ENCODE results near the gene ADAMTS4. TPM values are rescaled to one million over a fixed set of nuclear protein-coding genes. Genes with fewer than 3 reads are reported as not detected.

The ADAMTS4 gene
- polyA plus RNA-seq, 4 donors, result 0.72 to 1.6 (median 1.1) TPM

DNA sequence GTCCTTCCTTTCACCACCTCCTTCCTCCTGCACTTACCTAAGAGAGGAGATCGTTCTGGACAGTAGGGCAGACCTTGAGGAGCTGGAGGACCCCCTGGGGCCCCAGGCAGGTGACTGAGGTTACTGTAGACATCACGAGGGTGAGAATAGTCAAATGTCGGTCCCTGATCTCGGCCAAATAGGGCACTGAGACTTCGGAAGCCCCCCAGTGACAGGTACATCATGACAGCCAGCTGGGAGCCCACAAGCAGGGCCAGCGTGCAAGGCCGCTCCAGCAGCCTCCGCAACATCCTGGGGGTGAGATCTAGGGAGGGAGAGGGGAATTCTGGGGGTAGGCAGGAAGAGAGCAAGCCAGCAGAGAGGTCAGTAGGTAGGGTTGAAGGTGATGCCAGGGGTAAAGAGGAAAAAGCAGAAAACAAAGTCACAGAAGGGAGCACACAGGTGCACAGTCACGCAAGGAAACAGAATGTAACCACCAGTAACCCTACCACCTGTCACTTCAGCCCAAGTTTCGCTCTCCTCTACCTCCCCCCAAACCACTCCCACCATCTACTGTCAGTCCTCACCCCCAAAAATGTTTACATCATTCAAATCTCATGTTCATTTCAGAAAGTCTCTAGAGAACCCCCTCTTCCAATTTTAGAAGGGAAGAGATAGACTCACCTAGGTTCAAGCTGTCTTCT is 22.9 kb downstream of the ADAMTS4 start:
- no peak for DNase-seq (ENCODE audit: low read depth in 4 of 4, low spot score in 2 of 4)

DNA sequence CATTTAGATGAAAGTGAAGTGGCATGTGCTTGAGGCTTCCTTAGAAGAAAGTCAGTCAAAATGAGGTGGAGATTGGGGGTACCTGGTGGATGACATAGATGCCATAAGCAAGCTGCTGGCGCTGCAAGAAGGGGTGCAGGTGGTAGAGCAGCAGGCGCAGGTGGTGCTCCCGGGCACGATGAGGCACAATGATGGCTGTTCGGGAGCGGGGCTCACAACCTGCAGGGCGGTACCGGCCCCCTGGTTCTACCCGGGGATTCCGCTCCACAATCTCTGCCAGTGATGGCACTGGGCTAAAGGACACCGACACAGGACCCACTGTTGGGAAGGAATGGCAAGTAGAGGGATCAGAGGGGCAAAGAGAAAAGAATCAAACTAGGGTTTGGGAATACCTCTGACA is 23.9 kb downstream of the ADAMTS4 start:
- no peak for DNase-seq (ENCODE audit: low read depth in 4 of 4, low spot score in 2 of 4)

DNA sequence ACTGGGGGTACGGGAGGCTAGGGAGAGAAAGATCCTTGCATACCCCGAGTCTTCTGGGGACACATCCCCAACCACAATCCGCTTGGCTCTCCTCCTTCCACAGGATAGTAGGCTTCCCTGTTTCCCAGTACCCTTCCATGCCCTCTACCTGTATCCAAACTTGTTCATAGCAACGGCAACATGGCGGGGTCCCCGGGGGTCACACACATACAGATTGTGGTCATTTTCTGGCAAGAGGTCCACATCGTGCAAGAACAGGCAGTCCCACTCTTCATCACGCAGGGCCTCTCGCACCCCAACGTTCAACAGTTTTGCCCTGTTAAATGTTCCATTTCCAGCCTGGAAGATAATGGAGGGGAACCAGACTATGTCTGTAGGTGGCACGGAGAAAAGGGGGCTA is 25.1 kb downstream of the ADAMTS4 start:
- no peak for DNase-seq (ENCODE audit: low read depth in 4 of 4, low spot score in 2 of 4)

DNA sequence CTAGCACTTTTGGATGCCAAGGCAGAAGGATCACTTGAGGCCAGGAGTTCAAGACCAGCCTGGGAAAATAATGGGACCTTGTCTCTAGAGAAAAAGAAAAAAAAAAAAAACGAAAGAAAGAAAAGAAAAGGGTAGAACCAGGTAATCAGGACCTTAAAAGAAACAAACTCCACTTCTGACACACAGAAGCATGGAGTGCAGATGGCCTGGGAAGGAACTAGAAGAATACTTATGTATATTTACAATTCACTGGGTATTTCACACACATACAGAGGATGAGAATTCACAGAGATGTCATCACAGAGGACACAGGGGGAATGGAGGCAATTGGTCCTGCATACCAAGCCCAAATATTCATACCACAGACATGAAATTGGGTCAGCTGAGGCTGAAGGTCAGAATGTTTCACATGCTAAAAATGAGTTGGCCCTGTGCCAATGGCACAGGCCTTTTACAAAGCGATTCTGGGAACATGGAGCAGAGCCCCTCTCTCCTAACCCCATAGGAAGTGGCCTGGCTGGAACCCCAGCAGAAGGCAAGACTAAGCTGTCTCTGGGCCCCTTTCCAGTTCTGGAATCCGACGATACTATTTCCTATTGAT is 26.0 kb downstream of the ADAMTS4 start:
- DNase-seq (ENCODE audit: low read depth in 4 of 4, low spot score in 2 of 4), result no peak

DNA sequence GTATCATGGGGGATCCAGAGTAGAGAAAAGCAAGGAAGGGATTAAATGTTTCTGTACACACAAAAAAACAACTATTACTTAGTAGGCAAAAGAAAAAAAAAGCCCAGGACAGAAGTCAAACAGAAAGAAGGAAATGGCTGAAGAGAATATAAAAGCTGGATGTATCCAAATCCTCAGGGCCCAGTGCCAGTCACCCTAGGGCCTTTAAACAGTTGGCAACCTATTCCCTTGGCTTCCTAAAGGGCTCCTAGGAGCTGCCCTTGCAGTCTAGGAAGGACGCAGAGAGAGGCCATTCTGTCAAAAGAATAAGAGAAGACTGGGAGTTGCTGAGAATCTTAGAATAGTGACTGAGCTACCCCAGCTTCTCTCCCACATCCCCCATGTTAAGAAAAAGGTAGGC is 26.5 kb downstream of the ADAMTS4 start:
- DNase-seq (ENCODE audit: low read depth in 4 of 4, low spot score in 2 of 4), result no peak

DNA sequence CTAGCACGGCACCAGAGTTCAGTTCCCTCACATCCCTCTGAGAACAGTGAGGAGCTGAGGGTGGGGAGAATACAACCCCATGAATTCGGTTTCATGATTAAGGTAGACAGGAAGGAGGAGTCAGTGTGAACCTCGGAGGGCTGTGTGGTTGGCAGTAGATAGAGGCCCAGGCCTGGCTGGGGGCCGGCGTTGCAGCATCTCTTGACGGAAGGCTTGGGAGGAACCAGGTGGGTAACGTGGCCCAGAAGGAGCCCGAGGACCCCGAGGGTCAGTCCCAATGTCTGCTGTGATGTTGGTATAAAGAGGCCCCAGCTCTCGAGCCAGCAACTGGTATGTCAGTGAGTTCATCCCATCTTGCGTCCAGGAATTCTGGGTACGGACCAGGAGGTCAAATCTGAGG is 27.2 kb downstream of the ADAMTS4 start:
- no peak for DNase-seq (ENCODE audit: low read depth in 4 of 4, low spot score in 2 of 4)

DNA sequence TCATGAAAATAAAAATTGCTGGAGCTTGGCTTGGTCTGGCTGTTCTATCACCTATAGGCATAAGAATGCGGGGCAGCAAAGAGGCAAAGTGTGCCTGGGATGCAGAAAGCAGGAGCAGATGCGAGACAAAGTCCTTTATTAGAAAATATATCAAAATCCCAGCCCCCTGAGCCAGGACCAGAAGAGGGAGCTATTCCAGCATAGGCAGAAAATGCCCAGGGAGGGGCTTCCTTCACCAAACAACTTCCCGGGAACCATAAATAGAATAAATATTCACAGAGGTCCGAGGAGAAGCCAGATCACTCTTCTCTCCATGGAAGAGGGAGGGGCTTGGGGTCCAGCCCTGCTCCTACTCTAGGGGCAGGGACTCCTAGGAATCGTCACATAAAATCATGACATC is 27.7 kb downstream of the ADAMTS4 start:
- DNase-seq (ENCODE audit: low read depth in 4 of 4, low spot score in 2 of 4), result no peak

DNA sequence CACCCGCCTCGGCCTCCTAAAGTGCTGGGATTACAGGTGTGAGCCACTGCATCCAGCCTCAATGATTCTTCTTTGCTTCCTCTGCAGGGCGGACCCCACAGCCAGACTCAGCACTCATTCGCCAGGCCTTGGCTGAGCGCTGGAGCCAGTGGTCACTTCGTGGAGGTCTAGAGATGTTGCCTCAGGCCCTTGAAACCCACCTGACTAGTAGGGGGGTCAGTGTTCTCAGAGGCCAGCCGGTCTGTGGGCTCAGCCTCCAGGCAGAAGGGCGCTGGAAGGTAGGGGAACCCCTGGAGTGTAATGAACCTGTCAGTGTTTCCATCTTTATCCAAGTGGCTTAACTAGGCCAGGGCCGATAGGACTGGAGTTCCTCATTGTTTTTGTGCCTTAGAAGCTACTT is 29.9 kb downstream of the ADAMTS4 start:
- DNase-seq (ENCODE audit: low read depth in 4 of 4, low spot score in 2 of 4), result no peak

DNA sequence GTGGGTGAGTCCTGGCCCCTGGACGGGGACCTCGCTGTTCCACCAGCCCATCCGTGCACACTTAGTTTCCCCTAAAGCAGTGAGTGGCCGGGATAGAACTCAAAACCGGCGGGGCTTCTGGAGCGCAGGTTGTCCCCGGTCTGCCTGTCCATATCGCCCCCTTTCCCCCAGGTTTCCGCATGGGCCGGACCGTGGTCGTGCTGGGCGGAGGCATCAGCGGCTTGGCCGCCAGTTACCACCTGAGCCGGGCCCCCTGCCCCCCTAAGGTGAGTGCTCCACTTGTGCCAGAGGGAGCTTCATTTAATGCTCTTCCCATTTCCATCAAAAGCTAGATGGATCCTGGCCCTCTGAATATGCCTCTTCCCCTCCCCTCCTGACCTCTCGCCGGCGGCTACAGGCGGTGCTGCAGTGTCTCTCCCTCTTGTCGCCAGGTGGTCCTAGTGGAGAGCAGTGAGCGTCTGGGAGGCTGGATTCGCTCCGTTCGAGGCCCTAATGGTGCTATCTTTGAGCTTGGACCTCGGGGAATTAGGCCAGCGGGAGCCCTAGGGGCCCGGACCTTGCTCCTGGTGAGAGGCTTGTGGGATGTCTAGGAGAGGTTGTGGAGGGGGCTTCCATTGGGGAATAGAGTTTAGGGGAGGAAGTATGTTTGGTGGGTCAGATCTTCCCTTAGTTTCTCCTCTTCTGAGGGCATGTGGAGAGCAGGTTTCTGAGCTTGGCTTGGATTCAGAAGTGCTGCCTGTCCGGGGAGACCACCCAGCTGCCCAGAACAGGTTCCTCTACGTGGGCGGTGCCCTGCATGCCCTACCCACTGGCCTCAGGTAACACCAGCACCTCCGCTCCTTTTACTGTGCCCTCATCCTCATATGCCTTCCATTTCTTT is 31.9 kb downstream of the ADAMTS4 start:
- DNase-seq (ENCODE audit: low read depth in 4 of 4, low spot score in 2 of 4), result no peak

DNA sequence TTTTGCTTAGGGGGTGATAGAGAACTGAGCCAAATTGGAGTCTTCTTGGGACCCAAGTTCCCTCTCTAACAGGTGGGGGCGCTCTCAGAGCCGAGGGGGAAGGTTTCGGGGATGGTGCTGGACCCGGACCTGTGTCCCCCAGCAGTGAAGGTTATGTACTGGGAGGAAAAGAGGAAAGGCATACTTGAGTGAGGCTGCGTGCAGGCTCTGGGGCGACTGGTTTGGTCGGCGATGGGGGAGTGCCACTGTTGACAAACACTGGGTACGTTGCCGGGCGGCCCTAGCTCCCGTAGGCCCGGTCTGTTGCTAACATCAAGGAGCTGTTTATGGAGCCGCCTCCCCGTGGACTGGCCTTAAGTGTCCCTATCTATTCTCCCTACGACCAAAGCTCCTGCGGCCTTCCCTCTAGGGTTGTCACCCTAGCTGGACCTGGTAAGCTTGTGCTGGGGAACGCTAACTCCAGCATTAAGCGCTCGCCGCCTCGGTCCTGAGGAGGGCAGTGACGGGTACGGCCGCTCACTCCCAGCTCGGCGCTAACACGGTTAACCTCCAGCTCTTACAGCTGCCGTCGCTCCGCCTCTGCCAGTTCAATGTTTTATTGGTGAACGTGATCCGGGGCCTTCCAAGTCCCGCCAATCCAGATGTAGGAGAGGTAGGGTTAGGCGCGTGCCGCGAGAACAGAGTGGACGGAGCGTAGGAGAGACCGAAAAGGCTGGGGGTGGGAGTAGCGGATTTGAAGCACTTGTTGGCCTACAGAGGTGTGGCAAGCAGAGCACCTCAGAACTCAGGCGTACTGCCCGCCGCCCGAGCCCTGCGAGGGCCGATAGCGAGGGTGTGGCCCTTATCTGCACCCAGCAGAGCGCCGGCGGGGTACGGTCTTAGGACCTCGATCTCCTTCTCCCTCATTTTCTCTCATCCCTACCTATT is 32.8 kb downstream of the ADAMTS4 start, which contains the start of gene PPOX:
TSS of gene PPOX (plus strand) at position 685 of the 927 bp plus-strand sequence. CDS start 422 bp downstream, outside the sequence.
- DNase-seq (ENCODE audit: low read depth in 4 of 4, low spot score in 2 of 4), result peak; percentile 87 to 97 (median 94)

DNA sequence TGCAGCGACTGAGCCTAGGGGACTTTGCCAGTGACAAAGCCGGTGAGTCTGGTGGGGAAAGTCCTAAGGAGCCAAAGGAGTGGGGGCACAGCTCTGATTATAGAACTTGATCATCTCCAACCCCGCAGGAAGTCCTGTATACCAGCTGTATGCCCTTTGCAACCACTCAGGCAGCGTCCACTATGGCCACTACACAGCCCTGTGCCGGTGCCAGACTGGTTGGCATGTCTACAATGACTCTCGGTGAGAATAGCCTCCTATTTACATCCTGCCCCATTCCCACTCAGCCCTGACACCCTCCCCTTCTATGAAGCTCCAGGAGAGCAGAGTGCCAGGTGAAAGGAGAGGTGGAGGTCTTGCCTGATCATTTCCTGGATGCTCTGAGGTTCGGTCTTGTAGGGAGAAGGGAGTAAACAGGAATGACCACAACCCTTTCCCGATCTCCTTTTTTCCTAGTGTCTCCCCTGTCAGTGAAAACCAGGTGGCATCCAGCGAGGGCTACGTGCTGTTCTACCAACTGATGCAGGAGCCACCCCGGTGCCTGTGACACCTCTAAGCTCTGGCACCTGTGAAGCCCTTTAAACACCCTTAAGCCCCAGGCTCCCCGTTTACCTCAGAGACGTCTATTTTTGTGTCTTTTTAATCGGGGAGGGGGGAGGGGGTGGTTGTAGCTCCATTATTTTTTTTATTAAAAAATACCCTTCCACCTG is 33.8 kb downstream of the ADAMTS4 start:
- no peak for DNase-seq (ENCODE audit: low read depth in 4 of 4, low spot score in 2 of 4)

DNA sequence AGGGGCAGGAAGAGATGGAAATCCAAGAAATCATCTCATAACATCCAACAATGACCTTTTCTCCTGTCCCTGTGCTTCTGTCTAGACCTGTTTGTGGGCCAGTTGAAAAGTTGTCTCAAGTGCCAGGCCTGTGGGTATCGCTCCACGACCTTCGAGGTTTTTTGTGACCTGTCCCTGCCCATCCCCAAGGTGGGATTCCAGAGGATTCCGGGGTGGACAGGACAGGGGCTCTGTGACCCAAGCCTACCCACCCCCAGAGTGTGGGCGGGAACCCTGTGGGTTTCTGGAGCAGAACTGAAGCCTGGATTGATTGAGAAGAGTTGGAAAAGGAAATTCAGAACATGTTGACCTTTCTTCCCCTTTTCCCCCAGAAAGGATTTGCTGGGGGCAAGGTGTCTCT is 35.1 kb downstream of the ADAMTS4 start:
- DNase-seq (ENCODE audit: low read depth in 4 of 4, low spot score in 2 of 4), result no peak

DNA sequence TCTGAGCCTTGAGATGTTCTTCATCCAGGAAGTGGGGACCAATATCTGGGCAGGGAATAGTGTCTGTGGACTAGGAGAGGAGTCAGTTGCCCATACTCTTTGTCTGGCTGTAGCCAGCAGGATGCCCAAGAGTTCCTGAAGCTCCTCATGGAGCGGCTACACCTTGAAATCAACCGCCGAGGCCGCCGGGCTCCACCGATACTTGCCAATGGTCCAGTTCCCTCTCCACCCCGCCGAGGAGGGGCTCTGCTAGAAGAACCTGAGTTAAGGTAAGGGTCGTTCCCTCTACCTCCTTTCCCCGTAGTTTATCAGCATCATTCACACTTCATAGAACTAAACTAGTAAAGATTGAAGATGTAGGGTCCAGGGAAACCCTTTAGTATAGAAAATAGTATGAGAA is 36.0 kb downstream of the ADAMTS4 start:
- no peak for DNase-seq (ENCODE audit: low read depth in 4 of 4, low spot score in 2 of 4)

DNA sequence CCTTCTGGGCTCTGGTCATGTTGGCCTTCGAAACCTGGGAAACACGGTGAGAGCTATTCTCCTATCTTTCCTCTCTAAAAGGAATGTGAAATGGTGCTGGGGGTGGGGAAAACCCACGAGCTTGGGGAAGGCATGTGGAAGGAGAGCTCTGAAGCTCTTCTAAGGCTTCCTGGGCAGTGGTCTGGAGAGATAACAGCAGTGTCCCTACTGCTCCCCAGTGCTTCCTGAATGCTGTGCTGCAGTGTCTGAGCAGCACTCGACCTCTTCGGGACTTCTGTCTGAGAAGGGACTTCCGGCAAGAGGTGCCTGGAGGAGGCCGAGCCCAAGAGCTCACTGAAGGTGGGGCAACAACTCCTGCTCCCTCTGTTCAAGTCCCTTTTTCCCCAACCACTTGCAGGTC is 36.8 kb downstream of the ADAMTS4 start:
- DNase-seq (ENCODE audit: low read depth in 4 of 4, low spot score in 2 of 4), result no peak

DNA sequence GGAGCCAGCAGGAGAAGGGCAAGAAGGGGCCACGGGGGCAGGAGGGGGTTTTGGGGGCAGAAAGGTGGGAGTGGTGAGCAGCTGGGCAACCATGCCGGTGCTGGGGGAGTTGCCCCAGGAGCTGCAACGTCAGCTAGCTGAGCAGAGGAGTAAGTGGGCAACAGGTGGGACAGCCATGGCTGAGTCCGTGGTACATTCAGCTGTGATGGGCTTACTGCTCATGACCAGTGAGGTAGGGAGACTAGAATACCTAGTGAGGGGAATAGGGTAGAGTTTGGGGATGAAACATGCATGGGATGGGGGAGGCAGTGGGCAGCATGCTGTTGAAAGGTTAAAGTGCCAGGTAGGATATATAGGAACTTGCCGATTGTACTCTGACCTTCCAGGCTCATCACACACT is 37.2 kb downstream of the ADAMTS4 start:
- DNase-seq (ENCODE audit: low read depth in 4 of 4, low spot score in 2 of 4), result no peak

DNA sequence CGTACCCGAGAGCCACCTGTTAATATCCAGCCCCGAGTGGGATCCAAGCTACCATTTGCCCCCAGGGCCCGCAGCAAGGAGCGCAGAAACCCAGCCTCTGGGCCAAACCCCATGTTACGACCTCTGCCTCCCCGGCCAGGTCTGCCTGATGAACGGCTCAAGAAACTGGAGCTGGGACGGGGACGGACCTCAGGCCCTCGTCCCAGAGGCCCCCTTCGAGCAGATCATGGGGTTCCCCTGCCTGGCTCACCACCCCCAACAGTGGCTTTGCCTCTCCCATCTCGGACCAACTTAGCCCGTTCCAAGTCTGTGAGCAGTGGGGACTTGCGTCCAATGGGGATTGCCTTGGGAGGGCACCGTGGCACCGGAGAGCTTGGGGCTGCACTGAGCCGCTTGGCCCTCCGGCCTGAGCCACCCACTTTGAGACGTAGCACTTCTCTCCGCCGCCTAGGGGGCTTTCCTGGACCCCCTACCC is 38.1 kb downstream of the ADAMTS4 start:
- no peak for DNase-seq (ENCODE audit: low read depth in 4 of 4, low spot score in 2 of 4)

DNA sequence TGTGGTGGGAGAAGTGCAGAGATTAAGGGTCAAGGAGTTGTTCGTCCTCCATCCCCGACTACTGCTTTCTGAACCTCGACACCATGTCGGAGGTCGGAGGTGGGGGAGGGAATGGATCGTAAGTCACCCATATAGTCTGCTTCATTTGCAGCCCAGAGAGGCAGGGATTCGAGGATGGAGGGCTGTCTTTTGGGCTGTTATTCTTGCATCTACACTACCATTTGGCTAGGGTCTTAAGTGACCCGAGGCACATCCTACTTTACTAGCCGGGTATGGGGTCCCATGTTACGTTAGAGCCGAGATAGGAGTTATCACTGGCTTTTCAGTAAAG is 39.0 kb downstream of the ADAMTS4 start:
- no peak for DNase-seq (ENCODE audit: low read depth in 4 of 4, low spot score in 2 of 4)

DNA sequence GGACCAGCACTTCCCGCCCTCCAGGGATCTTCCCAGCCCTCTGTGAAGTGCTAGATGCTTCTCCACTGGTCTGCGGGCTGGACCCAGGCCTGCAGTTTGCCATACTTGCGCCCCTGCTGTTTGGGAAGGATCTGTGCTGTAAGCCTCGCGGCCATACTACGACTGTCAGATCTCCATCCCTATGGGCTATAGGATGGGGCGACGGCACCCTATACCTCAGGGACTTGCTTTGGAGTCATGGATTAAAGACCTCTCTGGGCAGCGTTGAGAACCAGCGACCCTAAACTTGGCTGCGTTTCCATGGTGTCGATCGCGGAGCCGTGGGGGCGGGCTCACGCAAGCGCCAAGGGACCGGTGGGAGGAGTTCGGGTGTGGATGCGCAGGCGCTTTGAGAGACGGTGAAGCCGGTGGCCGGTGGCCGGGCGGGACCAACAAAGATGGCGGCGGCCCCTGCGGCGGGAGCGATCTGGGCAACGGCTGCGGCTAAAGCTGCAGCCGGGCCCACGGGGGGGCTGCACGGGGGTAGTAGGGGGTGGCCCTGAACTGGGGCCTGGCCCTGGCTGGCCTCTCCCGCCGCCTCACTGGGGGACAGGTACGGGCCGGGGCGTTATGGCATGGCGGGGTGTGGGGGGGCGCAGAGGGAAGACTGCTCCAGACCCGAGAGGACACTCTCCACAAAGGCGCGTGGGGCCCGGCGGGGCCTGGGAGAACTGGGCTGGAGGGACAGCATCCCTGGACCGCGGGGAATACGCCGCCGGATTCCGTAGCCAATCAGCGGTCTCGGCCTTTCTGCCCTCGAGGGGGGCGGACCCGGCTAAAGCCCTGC is 39.6 kb downstream of the ADAMTS4 start, which contains the start of gene USP21:
TSS of gene USP21 (plus strand) at position 414 of the 826 bp plus-strand sequence. CDS start 1,141 bp downstream, outside the sequence.
- peak in 3 of 4 donors; percentile 80 to 91 (median 89) for DNase-seq (ENCODE audit: low read depth in 4 of 4, low spot score in 2 of 4)
